ENCODE results near the gene ARHGEF7.

- TF ChIP-seq CTCF (IDR thresholded peaks at IDR 0.05 in 2 of 3, conservative IDR thresholded peaks at IDR 0.05 in 1 of 3; ENCODE audit: borderline replicate concordance in 1 of 3, insufficient read depth in 1 of 3, low read depth in 2 of 3, low read length in 2 of 3) (no peak), SIN3A (IDR thresholded peaks at IDR 0.05; ENCODE audit: low read depth) (no peak), POLR2A (IDR thresholded peaks at IDR 0.05; ENCODE audit: borderline replicate concordance, extremely low read depth, insufficient read depth, insufficient read length) (no peak)
These were observed 172.1 kb downstream of the ARHGEF7 start for GRCh38 chr13:111287201-111287600.
